ENCODE results near the gene CHCHD4. TPM values are rescaled to one million over a fixed set of nuclear protein-coding genes. Genes with fewer than 3 reads are reported as not detected.

The CHCHD4 gene
- total and polyA plus RNA-seq, 9 donors = 10.1 to 22.2 (median 12.2) TPM

DNA sequence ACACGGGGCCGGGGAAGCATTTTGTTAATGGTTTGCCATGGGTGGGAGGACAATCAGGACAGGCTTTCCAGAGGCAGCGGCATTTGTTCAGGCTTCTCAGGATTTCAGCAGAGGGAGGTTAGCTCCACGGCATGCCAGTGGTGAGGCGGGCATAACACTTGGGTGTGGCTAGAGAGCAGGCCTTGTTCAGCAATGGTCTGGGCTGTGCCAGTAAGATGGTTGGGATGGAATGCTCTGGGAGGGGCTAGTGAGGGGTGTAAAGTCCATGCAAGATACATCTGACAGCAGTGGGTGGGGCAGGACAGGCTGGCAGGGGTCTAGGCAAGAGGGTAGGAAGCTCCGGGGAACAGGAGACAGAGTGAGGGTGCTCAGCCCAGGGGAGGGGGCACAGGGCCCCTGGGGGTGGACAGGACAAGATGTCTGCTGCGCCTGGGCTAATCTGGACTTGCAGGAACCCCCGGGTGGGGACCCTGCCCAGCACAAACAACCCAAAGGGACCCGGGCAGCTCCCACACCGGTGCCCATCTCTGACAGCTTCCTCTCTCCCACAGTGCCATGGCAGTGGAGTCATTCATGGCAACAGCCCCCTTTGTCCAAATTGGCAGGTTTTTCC lies 8.6 kb upstream of the CHCHD4 start:
- no peak overlapping the region for H3K27ac ChIP-seq
- WGBS, 3 donors = 89 to 91% (median 91%) methylated on average over 10 of the region's 10 CpGs
- intact Hi-C loops (cut with DNase I) = no loop called here
- H3K27me3 ChIP-seq = no peaks in the 10 kb centered on the region
- peaks cover 4% of the 10 kb centered on the region for H3K4me1 ChIP-seq (ENCODE audit: insufficient read depth)
- TF ChIP-seq, protein P1, sequence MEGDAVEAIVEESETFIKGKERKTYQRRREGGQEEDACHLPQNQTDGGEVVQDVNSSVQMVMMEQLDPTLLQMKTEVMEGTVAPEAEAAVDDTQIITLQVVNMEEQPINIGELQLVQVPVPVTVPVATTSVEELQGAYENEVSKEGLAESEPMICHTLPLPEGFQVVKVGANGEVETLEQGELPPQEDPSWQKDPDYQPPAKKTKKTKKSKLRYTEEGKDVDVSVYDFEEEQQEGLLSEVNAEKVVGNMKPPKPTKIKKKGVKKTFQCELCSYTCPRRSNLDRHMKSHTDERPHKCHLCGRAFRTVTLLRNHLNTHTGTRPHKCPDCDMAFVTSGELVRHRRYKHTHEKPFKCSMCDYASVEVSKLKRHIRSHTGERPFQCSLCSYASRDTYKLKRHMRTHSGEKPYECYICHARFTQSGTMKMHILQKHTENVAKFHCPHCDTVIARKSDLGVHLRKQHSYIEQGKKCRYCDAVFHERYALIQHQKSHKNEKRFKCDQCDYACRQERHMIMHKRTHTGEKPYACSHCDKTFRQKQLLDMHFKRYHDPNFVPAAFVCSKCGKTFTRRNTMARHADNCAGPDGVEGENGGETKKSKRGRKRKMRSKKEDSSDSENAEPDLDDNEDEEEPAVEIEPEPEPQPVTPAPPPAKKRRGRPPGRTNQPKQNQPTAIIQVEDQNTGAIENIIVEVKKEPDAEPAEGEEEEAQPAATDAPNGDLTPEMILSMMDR (IDR thresholded peaks at IDR 0.05) = no peak
- TF ChIP-seq POLR2A (IDR thresholded peaks at IDR 0.05) = no peak
- TF ChIP-seq EP300 (IDR thresholded peaks at IDR 0.05) = no peak
- no peaks in the 10 kb centered on the region for H3K9me3 ChIP-seq
- no peak for DNase-seq
- no peaks in the 10 kb centered on the region for H3K36me3 ChIP-seq
- no peak overlapping the region for H3K4me3 ChIP-seq

DNA sequence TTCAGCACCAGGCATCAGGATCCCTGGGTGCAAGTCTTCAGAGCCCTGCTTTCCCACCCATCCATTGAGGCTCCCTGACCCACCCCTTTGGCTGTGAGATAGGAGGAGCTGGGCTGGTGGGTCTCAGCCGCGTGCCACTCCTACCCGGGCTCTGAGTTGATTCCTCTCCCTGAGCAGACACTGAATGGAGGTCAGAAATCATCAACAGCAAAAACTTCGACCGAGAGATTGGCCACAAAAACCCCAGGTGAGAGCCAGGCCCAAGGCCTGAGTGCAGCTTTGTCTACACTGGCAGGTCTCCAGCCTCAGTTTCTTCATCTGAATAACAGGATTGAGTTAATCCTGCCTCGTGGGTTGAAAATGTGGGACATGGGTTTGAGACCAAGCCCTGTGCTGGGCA lies 8.0 kb upstream of the CHCHD4 start:
- no peak for DNase-seq
- H3K27ac ChIP-seq = no peak overlapping the region
- intact Hi-C loops (cut with DNase I) = no loop called here
- H3K4me1 ChIP-seq (ENCODE audit: insufficient read depth) = peaks cover 4% of the 10 kb centered on the region
- H3K36me3 ChIP-seq = no peaks in the 10 kb centered on the region
- H3K27me3 ChIP-seq = no peaks in the 10 kb centered on the region
- 89 to 96% (median 92%) methylated on average over 6 of the region's 6 CpGs for WGBS, 3 donors
- no peaks in the 10 kb centered on the region for H3K9me3 ChIP-seq
- TF ChIP-seq EP300 (IDR thresholded peaks at IDR 0.05) (no peak), POLR2A (IDR thresholded peaks at IDR 0.05) (no peak)
- TF ChIP-seq, protein P1 (IDR thresholded peaks at IDR 0.05) = no peak
- H3K4me3 ChIP-seq = no peak overlapping the region

DNA sequence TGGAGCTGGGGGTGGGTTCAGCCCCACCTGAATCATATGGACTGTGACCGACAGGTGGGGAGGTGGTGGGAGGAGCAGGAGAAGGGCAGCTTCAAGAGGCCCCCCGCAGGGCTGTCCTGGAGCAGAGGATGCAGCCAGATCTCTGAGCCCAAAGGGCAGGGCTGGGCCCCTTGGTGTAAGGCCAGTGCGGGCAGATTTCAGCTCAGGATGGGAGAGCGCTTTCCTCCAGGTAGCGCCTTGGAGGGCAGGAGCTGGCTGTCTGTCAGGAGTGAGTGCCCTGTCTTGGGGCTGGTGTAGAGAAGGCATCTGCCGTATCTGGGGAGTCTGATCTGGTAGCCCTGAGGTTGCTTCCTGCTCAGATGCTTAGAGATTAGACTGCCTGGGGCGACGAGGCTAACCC lies 7.5 kb upstream of the CHCHD4 start:
- H3K36me3 ChIP-seq = no peaks in the 10 kb centered on the region

DNA sequence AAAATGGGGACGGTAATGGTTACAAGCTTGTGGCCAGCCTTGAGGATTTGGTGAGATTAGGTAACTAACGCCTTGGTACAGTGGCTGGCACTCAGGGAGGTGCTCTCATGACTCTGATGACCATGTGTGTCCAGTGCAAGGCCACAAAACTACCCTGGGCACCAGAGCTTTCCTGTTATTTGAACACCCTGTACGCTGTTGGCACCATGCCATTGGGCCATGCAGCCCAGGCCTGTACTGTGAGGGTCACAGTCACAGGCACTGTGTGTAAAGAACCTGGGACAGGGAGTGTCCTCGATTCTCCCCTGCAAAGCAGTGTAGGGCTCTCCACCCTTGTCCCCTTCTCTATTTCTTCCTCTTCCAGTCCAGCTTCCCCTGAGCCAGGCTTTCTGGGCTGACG lies 6.5 kb upstream of the CHCHD4 start:
- no peak overlapping the region for H3K4me3 ChIP-seq
- 71 to 91% (median 78%) methylated on average over 5 of the region's 5 CpGs for WGBS, 3 donors
- H3K27ac ChIP-seq = no peak overlapping the region
- no peaks in the 10 kb centered on the region for H3K36me3 ChIP-seq
- H3K4me1 ChIP-seq (ENCODE audit: insufficient read depth) = peaks cover 13% of the 10 kb centered on the region
- intact Hi-C loops (cut with DNase I) = no loop called here
- no peak for TF ChIP-seq EP300 (IDR thresholded peaks at IDR 0.05)
- no peak for TF ChIP-seq POLR2A (IDR thresholded peaks at IDR 0.05)
- TF ChIP-seq, protein P1 (IDR thresholded peaks at IDR 0.05) = no peak
- DNase-seq = no peak
- H3K9me3 ChIP-seq = no peaks in the 10 kb centered on the region
- H3K27me3 ChIP-seq = no peaks in the 10 kb centered on the region

More for the DNA sequence above, 7.5 kb upstream of the CHCHD4 start:
- intact Hi-C loops (cut with DNase I) = no loop called here
- Histone ChIP-seq H3K9me3 (no peaks in the 10 kb centered on the region), H3K27me3 (no peaks in the 10 kb centered on the region), H3K4me1 (ENCODE audit: insufficient read depth) (peaks cover 5% of the 10 kb centered on the region), H3K27ac (no peak overlapping the region), H3K4me3 (no peak overlapping the region)
- 84 to 93% (median 91%) methylated on average over 8 of the region's 8 CpGs for WGBS, 3 donors
- no peak for DNase-seq
- TF ChIP-seq POLR2A (IDR thresholded peaks at IDR 0.05) (no peak), EP300 (IDR thresholded peaks at IDR 0.05) (no peak)
- TF ChIP-seq, protein P1 (IDR thresholded peaks at IDR 0.05) = no peak

All from ovary (tissue), 9 donors.